ENCODE results near the gene LRRC32.

LRRC32 gene

DNA sequence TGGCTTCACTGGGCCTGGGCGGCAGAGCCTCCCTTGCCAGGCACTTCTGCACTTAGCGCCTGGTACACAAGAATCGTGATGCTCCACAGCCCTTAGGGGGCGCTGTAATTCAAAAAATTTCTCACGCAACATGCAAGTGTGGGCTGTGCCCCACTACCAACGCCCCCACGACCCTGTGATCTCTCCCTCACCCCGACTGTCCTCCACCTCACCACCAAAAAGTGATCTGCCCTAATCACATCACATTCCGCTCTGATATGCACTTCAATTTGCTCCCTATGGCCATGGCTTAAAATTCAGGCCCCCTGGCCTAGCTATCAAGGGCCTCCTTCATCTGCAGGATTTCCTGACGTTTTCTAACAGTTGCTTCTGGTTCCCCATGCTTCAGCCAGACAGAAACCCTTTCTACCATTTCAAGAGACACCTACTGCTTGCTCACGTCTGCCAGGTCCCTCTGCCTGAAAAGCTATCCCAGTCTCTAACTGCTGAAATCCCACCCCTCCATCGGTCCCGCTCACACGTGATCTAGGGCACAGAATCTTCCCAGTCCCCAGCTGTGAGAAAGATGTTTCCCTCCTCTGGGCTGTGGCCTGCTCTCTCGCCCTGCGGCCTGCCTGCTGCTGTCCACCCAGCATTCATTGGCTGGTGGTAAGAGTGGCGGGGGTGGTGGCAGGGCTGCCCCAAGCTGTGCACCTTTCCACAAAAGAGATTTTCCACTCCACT lies 27.9 kb upstream of the LRRC32 start:
- DNase-seq, result peak; percentile 55

DNA sequence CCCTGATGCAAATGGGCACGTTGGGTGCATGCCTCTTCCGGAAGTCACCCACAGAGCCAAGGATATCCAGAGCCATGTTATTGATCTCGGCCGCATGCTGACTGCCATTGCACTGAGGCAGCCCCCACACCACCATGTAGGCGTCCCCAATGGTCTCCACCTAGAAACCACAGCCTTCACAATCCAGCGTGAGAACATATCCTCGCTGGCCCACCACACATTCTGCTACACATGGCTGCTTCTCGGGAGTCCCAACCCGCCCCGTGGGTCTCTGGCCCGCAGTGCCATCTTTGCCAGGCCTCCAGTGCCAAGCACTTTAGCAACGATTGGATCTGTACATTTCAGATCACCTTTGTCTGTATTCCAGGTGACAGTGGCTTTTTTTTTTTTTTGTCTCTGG lies 26.2 kb upstream of the LRRC32 start:
- DNase-seq, result no peak

- DNase-seq, result no peak
Measured at GRCh38 chr11:76695771-76696170, 25.2 kb upstream of the LRRC32 start.

- peak; percentile 41 for DNase-seq
Measured at GRCh38 chr11:76695133-76695532, 24.6 kb upstream of the LRRC32 start.

DNA sequence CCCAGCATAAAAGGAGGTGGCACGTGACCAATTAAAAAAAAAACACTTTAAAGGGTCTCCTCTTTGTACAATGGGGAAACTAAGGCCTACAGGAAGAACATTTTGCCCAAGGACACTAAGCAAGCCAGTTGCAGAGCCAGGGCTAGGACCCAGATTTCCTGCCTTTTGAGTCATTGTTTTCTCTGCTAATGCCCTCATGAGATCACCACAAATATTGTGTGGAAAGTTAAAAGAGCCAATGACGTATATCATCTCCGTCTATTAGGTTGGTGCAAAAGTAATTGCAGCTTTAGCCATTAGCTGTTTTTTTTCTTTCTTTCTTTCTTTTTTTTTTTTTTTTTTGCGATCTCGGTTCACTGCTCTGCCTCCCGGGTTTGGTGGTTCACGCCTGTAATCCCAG lies 24.1 kb upstream of the LRRC32 start:
- DNase-seq, result no peak

GRCh38 chr11:76693806-76694205 lies 23.3 kb upstream of the LRRC32 start:
- DNase-seq, result no peak

- DNase-seq, result no peak
Measured at GRCh38 chr11:76692956-76693355, 22.4 kb upstream of the LRRC32 start.

DNA sequence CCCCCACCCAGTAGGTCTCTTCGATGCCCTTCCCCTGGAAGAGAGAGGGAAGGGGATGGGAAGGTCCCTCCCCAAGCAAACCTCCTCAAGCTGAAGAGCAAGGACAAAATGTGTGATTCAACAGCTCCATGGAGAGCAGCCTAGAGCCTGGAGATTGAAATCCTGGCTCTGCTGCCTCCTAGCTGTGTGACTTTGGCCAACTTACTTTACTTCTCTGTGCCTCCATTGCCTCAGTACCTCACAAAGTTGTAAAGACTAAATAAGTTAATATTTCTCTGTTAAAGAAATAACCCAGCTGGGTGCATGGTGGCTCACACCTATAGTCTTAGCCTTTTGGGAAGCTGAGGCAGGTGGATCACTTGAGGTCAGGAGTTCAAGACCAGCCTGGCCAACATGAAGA lies 21.1 kb upstream of the LRRC32 start:
- DNase-seq, result no peak

DNA sequence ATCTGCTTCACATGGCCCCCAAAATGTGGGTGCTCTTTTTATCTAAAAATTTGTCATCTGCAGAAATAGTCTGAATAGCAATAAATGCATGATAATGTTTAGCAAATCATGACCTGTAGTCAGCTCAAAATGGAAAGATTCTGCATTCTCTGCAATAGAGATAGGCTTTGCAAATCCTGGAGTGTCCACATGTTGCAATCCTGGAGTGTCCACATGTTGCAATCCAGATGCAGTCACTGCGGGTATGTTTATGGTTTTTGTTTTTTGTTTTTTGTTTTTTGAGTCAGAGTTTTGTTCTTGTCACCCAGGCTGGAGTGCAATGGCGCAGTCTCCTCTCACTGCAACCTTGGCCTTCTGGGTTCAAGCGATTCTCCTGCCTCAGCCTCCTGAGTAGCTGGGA lies 20.2 kb upstream of the LRRC32 start:
- no peak for DNase-seq

- DNase-seq, result no peak
Measured at GRCh38 chr11:76689313-76690260, 19.0 kb upstream of the LRRC32 start.

DNA sequence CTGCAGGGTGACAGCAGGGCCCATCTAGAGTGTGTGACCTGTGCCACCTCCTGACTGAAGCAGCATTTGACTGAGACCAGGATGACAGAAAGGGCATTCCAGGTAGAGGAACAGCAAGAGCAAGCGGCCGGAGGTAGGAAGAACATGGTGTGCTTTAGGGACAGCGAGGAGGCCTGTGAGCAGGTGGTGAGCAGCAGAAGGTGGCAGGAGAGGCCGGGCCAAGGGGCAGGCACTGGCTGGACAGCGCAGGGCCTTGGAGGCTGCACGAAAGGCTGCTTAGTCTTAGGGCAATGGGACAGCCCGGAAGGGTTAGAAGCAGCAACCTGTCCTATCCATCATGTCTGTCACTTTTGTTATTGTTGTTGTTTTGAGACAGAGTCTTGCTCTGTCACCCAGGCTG lies 17.6 kb upstream of the LRRC32 start:
- no peak for DNase-seq

DNA sequence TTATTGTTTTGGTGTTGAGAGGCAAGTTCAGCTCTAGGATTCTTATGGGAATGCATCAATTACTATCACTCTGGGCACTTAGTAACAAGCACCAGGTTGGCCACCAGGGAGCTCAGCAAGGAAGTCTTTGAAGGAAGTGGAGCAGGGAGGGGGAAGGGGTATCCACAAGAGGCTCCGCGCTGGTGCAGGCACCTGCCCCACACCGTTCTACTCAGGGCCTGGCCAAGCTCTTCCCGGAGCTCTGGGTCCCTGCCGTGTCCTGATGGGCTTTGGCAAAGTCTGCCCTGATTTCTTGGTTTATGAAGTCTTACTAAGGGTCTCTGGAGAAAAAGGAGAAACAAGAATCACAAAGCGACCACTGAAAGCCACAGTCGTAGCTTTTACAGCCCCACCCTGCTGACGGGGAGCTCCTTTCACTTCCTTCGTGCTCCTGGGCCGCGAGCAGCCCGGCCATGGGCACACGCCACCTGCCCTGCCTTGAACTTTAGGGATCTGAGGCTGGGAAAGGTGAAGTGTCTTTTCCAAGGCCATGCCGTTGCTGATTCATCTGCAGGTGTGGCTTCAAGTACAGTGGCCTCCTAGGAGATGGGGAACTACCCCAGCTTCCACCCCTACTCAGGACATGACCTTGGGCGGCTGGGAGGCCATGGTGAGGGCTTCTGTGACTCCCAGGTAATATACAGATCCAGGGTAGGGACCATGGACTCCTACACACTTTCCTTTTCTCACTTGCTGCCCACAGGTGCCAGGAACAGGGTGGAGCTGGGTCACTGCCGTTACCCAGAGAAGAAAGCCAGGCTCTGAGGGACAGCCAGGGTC lies 15.9 kb upstream of the LRRC32 start:
- peak; percentile 62 for DNase-seq

DNA sequence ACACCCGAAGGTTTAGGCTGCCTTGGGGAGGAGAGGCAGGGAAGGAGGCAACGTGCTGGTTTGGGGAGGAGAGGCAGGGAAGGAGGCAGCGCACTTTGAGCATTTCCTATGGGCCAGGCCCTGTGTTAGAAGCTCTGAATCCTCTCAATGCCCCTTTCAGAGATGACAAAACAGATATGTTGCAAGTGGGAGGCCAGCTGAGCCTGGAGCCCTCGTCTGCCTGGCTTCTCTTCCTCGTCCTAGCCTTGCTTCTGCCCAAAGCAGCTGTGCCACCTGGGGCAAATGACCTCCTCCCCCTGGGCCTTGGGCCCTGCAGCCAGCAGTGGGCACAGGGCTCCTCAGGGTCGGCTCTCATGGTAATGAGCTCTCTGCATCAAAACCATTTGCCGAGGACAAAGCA lies 15.3 kb upstream of the LRRC32 start:
- no peak for DNase-seq

GRCh38 chr11:76685237-76685636 lies 14.7 kb upstream of the LRRC32 start:
- DNase-seq, result no peak

DNA sequence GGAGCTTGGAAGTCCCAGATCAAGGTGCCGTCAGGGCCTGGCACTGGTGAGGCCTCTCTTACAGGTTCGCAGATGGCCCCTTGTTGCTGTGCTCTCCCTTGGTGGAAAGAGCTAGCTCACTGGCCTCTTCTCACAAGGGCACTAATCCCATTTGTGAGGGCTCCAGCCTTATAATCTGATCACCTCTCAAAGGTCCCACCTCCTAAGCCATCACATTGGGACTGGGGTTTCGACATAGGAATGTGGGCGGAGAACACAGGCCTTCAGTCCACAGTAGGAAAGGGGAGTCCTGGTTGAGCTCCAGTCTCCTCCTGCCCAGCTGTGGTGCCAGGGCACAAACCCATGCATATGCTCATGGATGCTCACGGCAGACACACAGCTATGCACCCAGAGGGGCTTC lies 14.0 kb upstream of the LRRC32 start:
- no peak for DNase-seq

DNA sequence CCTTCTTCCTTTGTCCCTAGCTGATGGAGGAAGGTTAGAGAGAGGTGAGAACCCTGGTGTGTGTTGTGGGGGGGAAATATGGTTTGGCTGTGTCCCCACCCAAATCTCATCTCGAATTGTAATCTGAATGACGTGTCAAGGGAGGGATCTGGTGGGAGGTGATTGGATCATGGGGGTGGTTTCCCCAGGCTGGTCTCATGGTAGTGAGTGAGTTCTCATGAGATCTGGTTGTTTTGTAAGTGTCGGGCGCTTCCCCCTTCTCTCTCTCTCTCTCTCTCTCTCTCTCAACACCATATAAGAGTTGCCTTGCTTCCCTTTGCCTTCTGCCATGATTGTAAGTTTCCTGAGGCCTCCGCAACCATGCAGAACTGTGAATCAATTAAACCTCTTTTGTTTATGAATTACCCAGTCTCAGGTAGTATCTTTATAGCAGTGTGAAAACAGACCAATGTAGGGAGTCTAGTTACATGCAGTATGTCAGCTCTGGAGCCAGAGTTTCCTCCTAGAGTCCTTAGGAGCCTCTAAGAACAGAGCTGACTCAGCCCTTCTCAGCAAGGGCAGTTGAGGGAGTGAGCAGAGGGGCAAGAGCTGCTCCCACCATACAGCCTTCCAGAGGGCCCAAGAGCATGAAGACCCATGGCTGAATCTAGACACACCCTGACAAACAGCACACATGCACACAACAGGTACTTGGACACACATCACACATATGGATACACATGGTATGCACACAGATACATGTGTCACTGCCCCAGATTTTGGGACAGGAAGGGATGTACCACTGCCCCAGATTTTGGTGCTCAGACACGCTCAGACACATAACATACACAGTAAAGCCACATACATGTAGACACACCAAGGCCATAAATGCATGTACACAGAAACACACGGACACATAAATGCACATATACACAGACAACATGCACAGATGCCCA lies 12.9 kb upstream of the LRRC32 start:
- DNase-seq, result no peak

DNA sequence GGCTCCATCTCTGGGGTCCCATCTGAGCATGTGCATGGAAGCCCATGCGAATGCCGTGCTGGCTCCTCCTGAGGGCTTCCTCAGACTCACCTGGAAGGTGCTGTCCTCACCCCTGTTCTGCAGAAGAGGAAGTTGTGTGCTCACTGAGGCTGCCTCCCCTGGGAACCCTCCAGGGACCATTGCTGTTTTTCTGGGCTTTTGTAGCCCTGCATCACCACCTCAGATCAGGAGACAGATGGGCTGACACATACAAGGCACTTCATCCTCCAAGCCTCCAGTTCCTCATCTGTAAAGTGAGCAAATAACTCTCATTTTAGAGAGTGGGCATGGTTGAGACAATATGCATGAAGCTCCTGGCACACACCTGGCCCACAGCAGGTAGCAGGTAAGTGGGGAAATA lies 12.1 kb upstream of the LRRC32 start:
- no peak for DNase-seq

- no peak for DNase-seq
Measured at GRCh38 chr11:76682106-76682505, 11.6 kb upstream of the LRRC32 start.

GRCh38 chr11:76680518-76681425 lies 10.2 kb upstream of the LRRC32 start:
- peak; percentile 79 for DNase-seq

DNA sequence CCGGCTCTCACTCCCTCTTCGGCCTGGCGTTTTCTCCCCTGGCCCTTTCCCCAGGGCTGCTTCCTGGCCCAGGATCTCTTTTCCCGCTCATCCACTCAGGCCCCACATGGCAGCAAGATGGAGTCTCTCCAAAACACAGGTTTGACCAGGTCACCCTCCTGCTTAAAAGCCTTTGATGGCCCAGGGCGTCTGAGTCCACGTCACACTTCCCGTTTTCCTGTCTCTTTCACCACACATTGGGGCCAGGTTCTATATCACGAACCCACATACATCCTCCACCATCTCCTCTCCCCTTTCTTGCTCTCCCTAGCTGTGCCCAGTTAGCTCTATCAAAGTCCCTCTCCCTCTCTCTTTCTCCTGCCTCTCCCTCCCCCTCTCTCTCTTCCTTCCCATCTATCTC lies 7.8 kb upstream of the LRRC32 start:
- DNase-seq, result no peak

DNA sequence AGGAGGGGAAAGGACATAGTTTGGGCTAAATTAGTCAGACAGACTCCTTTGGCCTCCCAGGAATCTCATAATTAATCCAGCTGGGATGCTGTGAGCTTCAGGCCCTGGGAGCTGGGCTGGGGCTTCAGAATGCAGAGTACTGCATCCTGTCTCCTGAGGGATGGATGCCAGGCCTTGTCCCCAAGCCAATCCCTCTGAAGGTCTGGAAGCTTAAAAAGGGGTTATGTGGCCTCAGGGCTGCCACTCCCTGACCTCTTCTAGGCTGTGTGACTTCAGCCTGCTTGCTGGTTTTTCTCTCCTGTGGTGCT lies 6.9 kb upstream of the LRRC32 start:
- DNase-seq, result no peak
